Fibroblast of skin of scalp (primary cell): ENCODE data around the gene EIF2S1.
"Not testable (repeated sequence)": the region's sequence is repeated elsewhere in the genome, so short reads cannot be mapped to it uniquely, and the experiment has no call there.

Experiments
- DNase-seq: peaks from one replicate; pipeline ENCODE4 v3.0.0-alpha.2; 2013

Gene EIF2S1

DNA sequence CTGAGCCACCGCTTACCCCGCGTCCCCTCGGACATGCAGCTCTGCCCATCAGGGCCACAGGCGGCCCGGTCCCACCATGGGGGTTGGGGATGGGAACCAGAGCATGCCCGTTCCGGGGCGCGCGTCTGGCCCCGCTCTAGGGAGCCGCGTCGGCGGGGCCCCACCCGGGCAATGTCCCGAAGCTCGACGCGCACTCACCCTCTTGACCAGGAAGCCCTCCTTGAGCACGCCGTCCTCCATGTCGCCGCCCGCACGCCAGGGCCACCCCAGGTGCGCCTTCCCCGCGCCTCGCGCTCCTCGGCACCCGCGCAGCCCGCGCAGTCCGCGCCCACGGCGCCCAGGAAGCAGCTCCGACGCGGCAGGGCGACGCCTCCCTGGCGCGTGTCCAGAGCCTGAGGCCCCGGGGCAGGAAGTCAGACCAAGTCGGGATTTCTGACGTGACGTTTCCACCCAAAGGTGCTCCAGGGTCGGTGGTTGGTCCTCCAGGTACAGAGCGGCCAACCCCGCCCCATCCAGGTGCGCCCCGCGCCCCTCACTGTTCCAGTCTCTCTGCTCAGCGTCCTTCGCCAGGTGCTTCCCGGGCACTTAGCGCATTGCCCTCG is 51.8 kb downstream of the EIF2S1 start, which contains the start of gene PLEK2:
PLEK2 (minus strand) TSS at position 346 of the 602 bp plus-strand sequence; CDS start at position 240, 106 bp downstream.
- DNase-seq, result peak; percentile 44

DNA sequence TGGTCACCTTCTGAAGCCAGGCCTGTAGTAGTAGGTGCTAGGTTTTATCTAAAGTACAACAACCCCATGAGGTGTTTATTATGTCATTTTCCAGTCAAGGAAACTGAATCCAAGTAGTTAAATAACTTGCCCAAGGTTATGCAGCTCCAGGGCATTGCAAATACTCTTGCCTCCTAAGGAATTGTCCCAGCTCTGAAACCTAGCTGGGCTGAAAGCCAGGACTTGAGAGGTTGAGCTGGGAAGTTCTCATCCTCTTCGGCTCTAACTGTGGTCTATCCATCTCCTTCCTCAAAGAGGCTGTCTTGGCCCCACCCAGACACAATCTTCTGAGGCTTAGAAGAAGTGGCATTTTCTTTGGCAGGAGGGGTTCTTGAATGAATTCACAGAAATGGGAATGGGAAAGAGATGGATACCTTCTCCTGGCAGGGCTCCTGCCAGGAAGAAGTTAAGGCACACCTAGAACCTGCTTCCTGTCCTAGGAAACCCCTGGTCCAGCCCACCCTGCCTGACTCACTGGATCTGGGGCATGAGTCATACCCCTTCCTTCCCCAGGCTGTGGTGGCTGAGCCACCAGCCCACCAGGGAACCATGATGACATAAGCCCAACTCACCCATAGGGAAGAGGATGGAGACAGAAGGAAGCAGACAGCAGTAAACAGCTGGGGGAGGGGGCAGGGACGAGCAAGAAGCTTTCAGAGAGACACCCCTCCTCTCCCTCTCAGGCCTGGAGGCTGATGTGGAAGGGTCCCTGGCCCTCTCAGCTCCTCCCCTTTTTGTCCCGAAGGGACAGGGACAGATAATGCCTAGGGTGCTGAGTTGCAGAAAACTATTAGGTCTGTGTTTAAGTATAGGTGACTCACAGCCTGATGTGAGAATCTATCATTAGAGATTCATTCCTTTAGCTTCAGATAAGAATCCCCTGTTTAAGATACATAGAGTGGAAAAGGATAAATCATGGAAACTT is 54.0 kb downstream of the EIF2S1 start:
- DNase-seq, result peak; percentile 90

DNA sequence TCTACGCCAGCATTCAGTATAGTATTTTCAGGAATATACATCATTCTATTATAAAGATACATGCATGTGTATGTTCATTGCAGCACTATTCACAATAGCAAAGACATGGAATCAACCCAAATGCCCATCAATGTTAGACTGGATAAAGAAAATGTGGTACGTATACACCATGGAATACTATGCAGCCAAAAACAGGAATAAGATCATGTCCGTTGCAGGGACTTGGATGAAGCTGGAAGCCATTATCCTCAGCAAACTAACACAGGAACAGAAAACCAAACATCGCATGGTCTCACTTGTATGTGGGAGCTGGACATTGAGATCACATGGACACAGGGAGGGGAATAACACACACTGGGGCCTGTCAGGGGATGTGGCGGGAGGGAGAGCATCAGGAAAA is 55.5 kb downstream of the EIF2S1 start:
- not testable (repeated sequence) for DNase-seq

- no peak for DNase-seq
These were observed 56.0 kb downstream of the EIF2S1 start for GRCh38 chr14:67416085-67416484.

DNA sequence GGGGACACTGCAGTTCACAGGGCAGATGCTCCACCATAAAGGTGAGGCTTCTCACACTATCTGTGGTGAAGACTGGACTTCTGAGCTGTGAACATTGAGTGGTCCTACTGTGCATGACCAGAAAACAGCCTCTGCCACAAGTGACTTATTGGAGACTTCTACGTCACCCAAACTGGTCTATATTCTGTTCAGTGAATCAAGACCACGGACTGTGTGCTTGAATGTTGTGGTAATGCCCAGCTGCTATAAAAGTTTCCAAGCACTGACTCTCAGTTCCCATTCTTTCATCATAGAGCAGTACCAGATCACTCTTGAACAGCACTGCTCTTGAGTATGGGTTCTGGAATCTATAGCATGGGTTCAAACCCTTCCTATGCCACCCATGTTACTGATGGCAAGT is 56.7 kb downstream of the EIF2S1 start:
- DNase-seq, result no peak

DNA sequence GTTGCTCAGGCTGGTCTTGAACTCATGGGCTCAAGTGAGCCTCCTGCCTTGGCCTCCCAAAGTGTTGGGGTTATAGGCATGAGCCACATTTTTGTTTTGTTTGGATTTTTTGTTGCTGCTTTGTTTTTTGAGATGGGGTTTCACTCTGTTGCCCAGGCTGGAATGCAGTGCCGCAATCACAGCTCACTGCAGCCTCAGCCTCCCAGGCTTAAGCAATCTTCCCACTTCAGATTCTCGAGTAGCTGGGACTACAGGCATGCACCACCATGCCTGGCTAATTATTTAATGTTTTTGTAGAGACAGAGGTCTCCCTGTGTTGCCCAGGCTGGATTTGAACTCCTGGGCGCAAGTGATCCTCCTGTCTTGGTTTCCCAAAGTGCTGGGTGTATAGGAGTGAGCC is 57.5 kb downstream of the EIF2S1 start:
- DNase-seq, result peak; percentile 22

- no peak for DNase-seq
These were observed 58.5 kb downstream of the EIF2S1 start for GRCh38 chr14:67418401-67419191.

- no peak for DNase-seq
These were observed 60.1 kb downstream of the EIF2S1 start for GRCh38 chr14:67420102-67420739.

- no peak for DNase-seq
These were observed 61.5 kb downstream of the EIF2S1 start for GRCh38 chr14:67421356-67422224.

DNA sequence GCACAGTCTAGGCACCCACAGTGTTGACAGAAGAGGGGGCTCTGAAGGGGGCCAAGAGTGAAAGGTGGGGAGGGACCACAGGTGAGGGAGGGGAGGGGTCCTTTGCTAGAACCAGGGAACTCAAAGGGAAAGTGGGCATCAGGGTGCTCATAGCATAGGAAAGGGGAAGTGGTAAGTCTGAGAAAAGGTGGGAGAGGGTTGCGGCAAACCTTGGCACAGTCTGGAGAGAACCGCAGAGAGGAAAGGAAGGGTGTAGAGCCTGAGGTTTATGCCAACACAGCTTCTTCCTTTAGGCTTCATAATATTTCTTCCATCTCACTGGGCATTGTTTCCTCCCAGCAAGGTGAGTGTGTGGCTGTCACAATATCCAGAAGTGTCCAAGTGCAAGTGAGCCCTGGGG is 63.3 kb downstream of the EIF2S1 start:
- no peak for DNase-seq

DNA sequence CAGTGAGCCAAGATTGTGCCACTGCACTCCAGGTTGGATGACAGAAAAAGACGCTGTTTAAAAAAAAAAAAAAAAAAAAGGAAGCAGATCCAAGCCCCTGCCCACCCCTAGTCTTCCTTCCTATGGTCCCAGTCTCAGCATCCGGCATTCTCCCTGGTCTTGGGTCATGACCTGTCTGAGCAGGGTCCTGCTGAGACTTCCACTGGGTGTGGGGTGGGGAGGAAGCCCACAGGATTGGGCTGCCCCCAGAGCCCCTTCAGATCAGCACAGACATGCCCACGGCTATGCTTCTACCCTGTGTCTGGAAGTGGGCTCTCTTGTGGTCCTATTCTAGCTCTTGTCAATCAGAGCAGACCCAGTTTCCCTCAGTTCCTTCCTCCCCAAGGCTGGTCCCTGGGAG is 64.4 kb downstream of the EIF2S1 start:
- no peak for DNase-seq

- DNase-seq, result no peak
These were observed 65.5 kb downstream of the EIF2S1 start for GRCh38 chr14:67425608-67426007.

- no peak for DNase-seq
These were observed 66.0 kb downstream of the EIF2S1 start for GRCh38 chr14:67426161-67426560.

- DNase-seq, result peak; percentile 80
These were observed 67.0 kb downstream of the EIF2S1 start for GRCh38 chr14:67426983-67427606.

- no peak for DNase-seq
These were observed 68.4 kb downstream of the EIF2S1 start for GRCh38 chr14:67428501-67429031.

DNA sequence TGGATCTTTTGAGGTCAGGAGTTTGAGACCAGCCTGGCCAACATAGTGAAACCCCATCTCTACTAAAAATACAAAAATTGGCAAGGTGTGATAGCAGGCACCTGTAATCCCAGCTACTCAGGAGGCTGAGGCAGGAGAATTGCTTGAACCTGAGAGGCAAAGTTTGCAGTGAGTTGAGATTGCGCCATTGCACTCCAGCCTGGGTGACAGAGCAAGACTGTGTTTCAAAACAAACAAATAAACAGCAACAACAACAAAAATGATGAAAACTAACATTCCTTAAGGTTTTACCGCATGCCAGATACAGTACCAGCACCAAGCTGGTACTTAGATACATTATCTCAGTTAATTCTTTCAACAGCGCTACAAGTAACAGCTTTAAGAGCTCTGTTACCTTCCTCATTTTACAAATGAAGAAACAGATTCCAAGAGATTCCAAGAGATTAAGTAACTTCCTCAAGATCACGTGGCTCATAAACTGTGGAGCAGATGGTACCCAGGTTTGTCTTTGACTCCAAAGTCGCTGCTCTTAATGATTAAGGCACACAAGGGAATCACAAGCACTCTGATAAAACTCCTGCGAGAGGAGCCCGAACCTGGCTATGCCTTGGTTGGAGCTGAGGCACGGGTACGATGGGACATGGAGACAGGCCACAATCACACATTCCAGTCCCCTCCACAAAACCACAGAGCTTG is 69.5 kb downstream of the EIF2S1 start:
- no peak for DNase-seq

DNA sequence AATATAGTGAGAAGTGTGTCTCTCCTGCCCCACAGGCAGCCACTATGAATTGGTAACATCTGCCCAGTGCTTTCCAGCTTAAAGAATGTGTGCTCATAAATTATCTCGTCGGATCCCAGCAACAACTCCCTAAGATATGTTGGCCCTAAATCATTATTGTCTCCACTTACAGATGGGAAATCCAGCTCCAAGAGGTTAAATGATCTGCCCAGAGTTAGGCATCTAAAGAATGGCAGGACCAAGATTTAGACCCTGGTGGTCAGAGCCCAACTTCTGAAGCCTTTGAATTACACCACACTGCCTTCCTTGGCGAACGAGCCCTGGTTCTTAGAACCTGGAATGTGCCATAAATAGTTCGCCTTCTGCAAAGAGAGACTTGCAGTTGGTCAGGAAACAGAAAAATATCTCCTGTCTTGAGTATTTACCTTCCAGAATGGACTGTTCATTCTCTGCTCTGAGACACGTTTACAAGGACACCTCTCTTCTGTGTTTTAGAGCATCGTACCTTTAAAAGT is 72.0 kb downstream of the EIF2S1 start:
- DNase-seq, result no peak

GRCh38 chr14:67435603-67436002 is 75.5 kb downstream of the EIF2S1 start:
- no peak for DNase-seq
